SK-N-SH treated with all-trans-retinoic acid at 6 μM for 48 hours (cell line): ENCODE data around the gene PLEKHA3.

Experiments
- ATAC-seq: fragments of 200-7000 bp; cut with Tn5 transposase; 3 replicates; pipeline ENCODE4 v1.9.1; 2020; ENCODE audit warnings: mild to moderate bottlenecking, moderate library complexity
- ARNTL ChIP-seq: fragments of 450-650 bp; formaldehyde crosslinking; IDR thresholded peaks from 2 replicates; pipeline ENCODE4 v1.5.0; 2020; ENCODE audit warnings: low read depth, mild to moderate bottlenecking, moderate library complexity, borderline replicate concordance
- CSDC2 ChIP-seq: fragments of 250-450 bp; sonication (Bioruptor Pico); IDR thresholded peaks from 2 replicates; pipeline ENCODE4 v1.5.0; 2020; ENCODE audit warnings: mild to moderate bottlenecking, moderate library complexity
- ESRRG ChIP-seq: fragments of 250-450 bp; sonication (Bioruptor Pico); IDR thresholded peaks from 2 replicates; pipeline ENCODE4 v1.6.1; 2021; ENCODE audit warnings: mild to moderate bottlenecking
- GLIS3 ChIP-seq: fragments of 250-450 bp; sonication (Bioruptor Pico); IDR thresholded peaks from 2 replicates; pipeline ENCODE4 v1.5.0; 2020; ENCODE audit warnings: mild to moderate bottlenecking, moderate library complexity
- OSR1 ChIP-seq: fragments of 250-450 bp; sonication (Bioruptor Pico); IDR thresholded peaks from 2 replicates; pipeline ENCODE4 v1.8.0; 2022; ENCODE audit warnings: moderate library complexity, mild to moderate bottlenecking, inconsistent platforms
- PPARA ChIP-seq: fragments of 250-450 bp; sonication (Bioruptor Pico); IDR thresholded peaks from 2 replicates; pipeline ENCODE4 v1.5.0; 2020; ENCODE audit warnings: mild to moderate bottlenecking, borderline replicate concordance
- RARB ChIP-seq: fragments of 250-450 bp; sonication (Bioruptor Pico); IDR thresholded peaks from 2 replicates; pipeline ENCODE4 v1.8.0; 2021; ENCODE audit warnings: mild to moderate bottlenecking, moderate library complexity
- SNAI2 ChIP-seq: fragments of 250-450 bp; sonication (Bioruptor Pico); IDR thresholded peaks from 2 replicates; pipeline ENCODE4 v1.5.0; 2020; ENCODE audit warnings: mild to moderate bottlenecking, moderate library complexity
- TCF4 ChIP-seq: fragments of 250-450 bp; sonication (Bioruptor Pico); IDR thresholded peaks from 2 replicates; pipeline ENCODE4 v1.8.0; 2021; ENCODE audit warnings: mild to moderate bottlenecking, moderate library complexity, borderline replicate concordance
- TOX ChIP-seq: fragments of 250-450 bp; sonication (Bioruptor Pico); IDR thresholded peaks from 2 replicates; pipeline ENCODE4 v1.8.0; 2021; ENCODE audit warnings: mild to moderate bottlenecking, moderate library complexity, borderline replicate concordance
- ZC3H10 ChIP-seq: fragments of 250-450 bp; sonication (Bioruptor Pico); IDR thresholded peaks from 2 replicates; pipeline ENCODE4 v1.5.1; 2021; ENCODE audit warnings: mild to moderate bottlenecking, moderate library complexity
- ZFP3 ChIP-seq: fragments of 250-450 bp; sonication (Bioruptor Pico); IDR thresholded peaks from 2 replicates; pipeline ENCODE4 v1.5.0; 2020; ENCODE audit warnings: mild to moderate bottlenecking, moderate library complexity
- ZFP30 ChIP-seq: fragments of 450-650 bp; formaldehyde crosslinking; IDR thresholded peaks from 2 replicates; pipeline ENCODE4 v1.5.0; 2022; ENCODE audit warnings: mild to moderate bottlenecking, moderate library complexity
- ZNF565 ChIP-seq: fragments of 450-650 bp; formaldehyde crosslinking; conservative IDR thresholded peaks from 2 replicates; pipeline ENCODE4 v1.5.0; 2020; ENCODE audit warnings: low read depth, mild to moderate bottlenecking, moderate library complexity
- ZNF70 ChIP-seq: fragments of 450-650 bp; formaldehyde crosslinking; IDR thresholded peaks from 2 replicates; pipeline ENCODE4 v1.5.0; 2020; ENCODE audit warnings: mild to moderate bottlenecking, moderate library complexity
- ZNF8 ChIP-seq: fragments of 450-650 bp; formaldehyde crosslinking; IDR thresholded peaks from 2 replicates; pipeline ENCODE4 v1.5.0; 2020; ENCODE audit warnings: mild to moderate bottlenecking, moderate library complexity
- TF ChIP-seq, protein P1 (sequence below): fragments of 250-450 bp; sonication (Bioruptor Pico); IDR thresholded peaks from 2 replicates; pipeline ENCODE4 v1.8.0; 2021; ENCODE audit warnings: low read depth, mild to moderate bottlenecking, moderate library complexity, borderline replicate concordance
- TF ChIP-seq, protein P2 (sequence below): fragments of 250-450 bp; sonication (Bioruptor Pico); IDR thresholded peaks from 2 replicates; pipeline ENCODE4 v1.5.1; 2020; ENCODE audit warnings: low read depth, mild to moderate bottlenecking, moderate library complexity
- TF ChIP-seq, protein P3 (sequence below): fragments of 250-450 bp; sonication (Bioruptor Pico); IDR thresholded peaks from 2 replicates; pipeline ENCODE4 v1.5.0; 2020; ENCODE audit warnings: mild to moderate bottlenecking, moderate library complexity
- TF ChIP-seq, protein P4 (sequence below): fragments of 250-450 bp; sonication (Bioruptor Pico); IDR thresholded peaks from 2 replicates; pipeline ENCODE4 v1.8.0; 2020; ENCODE audit warnings: mild to moderate bottlenecking, moderate library complexity, borderline replicate concordance
- TF ChIP-seq, protein P5 (sequence below): fragments of 250-450 bp; sonication (Bioruptor Pico); IDR thresholded peaks from 2 replicates; pipeline ENCODE4 v1.5.1; 2021; ENCODE audit warnings: mild to moderate bottlenecking, moderate library complexity

Gene PLEKHA3

DNA sequence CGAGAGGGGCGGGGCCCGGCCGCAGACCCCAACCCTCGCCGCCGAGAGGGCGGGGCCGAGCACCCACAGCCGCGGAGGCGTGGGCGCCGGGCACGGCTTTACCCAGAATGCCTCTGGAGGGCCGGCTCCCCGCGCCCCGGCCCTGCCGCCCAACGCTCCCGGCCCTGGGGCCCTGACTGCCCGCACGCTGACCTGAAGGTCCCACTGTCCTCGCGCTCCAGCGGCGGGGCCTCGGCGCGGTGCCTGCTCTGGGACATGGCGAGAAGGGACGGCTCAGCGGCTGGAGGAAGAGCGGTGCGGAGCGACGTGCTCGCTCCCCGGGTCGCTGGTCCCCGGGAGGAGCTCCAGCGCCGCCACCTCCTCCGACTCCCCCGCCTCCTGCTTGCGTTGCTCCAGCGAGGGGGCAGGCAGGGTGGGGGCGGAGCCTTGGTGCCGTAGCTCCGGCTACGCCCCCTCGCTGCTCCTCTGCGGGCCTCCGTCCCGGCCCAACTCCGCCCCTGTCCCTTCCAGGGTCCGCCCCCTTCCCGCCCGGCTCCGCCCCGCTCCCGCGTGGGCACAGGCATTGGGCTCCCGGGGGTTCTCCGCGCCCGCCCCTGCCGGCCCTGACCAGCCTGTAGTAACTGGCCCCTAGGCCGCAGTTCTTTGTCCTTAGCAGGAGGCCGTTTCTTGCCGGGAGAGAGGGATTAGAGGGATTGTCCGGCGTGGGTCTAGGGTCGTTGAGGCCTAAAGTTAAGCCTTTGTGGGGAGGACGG lies 29.3 kb upstream of the PLEKHA3 start, which contains the start of the genes PJVK and PRKRA:
Gene PJVK (plus strand): TSS at position 605 of the 752 bp plus-strand sequence. CDS start 2,032 bp downstream, outside the sequence.
Gene PRKRA (minus strand): TSS at position 402 of the 752 bp plus-strand sequence. CDS start 145 bp downstream, at position 257.
- ATAC-seq, result peak; percentile 97
- TF ChIP-seq ZNF70 (CRISPR knock-in tag) (peak; percentile 31; the same call in 1 of the 2 replicates), GLIS3 (peak; percentile 88), ARNTL (no peak), ZNF8 (peak; percentile 21; the same call in 1 of the 2 replicates), SNAI2 (CRISPR knock-in tag) (0 out of 2 replicates have a peak, but pooled peaks have one; percentile 11)
- TF ChIP-seq, protein P1, sequence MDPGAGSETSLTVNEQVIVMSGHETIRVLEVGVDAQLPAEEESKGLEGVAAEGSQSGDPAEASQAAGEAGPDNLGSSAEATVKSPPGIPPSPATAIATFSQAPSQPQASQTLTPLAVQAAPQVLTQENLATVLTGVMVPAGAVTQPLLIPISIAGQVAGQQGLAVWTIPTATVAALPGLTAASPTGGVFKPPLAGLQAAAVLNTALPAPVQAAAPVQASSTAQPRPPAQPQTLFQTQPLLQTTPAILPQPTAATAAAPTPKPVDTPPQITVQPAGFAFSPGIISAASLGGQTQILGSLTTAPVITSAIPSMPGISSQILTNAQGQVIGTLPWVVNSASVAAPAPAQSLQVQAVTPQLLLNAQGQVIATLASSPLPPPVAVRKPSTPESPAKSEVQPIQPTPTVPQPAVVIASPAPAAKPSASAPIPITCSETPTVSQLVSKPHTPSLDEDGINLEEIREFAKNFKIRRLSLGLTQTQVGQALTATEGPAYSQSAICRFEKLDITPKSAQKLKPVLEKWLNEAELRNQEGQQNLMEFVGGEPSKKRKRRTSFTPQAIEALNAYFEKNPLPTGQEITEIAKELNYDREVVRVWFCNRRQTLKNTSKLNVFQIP (CRISPR knock-in tag), result peak; percentile 18; the same call in 1 of the 2 replicates

DNA sequence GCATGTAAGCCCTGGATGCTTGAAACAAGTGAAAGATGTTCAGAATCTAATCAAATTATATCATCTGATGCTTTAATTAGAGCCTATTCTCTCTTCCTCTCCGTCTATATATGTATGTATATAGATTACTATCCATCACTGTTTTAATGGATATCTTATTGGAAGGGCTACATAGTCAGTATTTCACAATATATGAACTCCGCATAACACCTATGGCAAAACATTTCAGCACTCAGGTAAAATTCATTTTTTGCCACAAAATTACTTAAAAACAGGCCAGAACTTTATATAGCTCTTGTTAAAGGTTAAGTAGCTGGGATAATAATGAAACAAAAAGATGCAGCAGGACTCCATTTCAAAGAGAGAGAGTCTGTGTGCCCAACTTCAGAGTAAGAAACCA lies 27.9 kb upstream of the PLEKHA3 start:
- no peak for ATAC-seq
- TF ChIP-seq ZFP3 (CRISPR knock-in tag) (no peak), PPARA (no peak), ARNTL (no peak), TCF4 (CRISPR knock-in tag) (no peak), TOX (CRISPR knock-in tag) (no peak)
- TF ChIP-seq, protein P1 (CRISPR knock-in tag), result no peak
- TF ChIP-seq, protein P2, sequence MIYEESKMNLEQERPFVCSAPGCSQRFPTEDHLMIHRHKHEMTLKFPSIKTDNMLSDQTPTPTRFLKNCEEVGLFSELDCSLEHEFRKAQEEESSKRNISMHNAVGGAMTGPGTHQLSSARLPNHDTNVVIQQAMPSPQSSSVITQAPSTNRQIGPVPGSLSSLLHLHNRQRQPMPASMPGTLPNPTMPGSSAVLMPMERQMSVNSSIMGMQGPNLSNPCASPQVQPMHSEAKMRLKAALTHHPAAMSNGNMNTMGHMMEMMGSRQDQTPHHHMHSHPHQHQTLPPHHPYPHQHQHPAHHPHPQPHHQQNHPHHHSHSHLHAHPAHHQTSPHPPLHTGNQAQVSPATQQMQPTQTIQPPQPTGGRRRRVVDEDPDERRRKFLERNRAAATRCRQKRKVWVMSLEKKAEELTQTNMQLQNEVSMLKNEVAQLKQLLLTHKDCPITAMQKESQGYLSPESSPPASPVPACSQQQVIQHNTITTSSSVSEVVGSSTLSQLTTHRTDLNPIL (CRISPR knock-in tag), result no peak
- TF ChIP-seq, protein P3, sequence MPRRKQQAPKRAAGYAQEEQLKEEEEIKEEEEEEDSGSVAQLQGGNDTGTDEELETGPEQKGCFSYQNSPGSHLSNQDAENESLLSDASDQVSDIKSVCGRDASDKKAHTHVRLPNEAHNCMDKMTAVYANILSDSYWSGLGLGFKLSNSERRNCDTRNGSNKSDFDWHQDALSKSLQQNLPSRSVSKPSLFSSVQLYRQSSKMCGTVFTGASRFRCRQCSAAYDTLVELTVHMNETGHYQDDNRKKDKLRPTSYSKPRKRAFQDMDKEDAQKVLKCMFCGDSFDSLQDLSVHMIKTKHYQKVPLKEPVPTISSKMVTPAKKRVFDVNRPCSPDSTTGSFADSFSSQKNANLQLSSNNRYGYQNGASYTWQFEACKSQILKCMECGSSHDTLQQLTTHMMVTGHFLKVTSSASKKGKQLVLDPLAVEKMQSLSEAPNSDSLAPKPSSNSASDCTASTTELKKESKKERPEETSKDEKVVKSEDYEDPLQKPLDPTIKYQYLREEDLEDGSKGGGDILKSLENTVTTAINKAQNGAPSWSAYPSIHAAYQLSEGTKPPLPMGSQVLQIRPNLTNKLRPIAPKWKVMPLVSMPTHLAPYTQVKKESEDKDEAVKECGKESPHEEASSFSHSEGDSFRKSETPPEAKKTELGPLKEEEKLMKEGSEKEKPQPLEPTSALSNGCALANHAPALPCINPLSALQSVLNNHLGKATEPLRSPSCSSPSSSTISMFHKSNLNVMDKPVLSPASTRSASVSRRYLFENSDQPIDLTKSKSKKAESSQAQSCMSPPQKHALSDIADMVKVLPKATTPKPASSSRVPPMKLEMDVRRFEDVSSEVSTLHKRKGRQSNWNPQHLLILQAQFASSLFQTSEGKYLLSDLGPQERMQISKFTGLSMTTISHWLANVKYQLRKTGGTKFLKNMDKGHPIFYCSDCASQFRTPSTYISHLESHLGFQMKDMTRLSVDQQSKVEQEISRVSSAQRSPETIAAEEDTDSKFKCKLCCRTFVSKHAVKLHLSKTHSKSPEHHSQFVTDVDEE, result no peak

DNA sequence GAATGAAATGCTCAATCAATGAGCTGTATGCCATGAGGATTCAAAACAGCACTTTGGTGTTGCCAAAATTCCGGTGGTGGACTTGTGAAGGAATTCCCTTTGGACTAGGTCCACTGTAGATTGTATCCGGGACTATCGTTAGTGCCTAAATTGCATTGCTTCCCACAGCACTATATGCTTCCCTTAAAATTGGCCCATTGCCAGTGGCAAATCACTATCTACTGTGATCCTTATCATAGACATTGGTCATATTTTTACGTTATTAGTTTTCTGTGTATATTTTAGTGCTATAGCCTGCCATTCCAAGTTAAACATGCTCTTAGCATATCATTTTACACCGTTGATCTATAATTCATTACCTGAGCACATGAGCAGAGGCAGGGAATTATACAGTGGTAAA lies 27.4 kb upstream of the PLEKHA3 start:
- ATAC-seq, result no peak
- TF ChIP-seq CSDC2 (CRISPR knock-in tag) (no peak), GLIS3 (no peak), ZC3H10 (CRISPR knock-in tag) (no peak), ZFP30 (CRISPR knock-in tag) (no peak), SNAI2 (CRISPR knock-in tag) (no peak), ARNTL (no peak), TCF4 (CRISPR knock-in tag) (no peak), ESRRG (CRISPR knock-in tag) (no peak), ZNF565 (no peak), OSR1 (CRISPR knock-in tag) (no peak), RARB (CRISPR knock-in tag) (no peak)
- TF ChIP-seq, protein P4, sequence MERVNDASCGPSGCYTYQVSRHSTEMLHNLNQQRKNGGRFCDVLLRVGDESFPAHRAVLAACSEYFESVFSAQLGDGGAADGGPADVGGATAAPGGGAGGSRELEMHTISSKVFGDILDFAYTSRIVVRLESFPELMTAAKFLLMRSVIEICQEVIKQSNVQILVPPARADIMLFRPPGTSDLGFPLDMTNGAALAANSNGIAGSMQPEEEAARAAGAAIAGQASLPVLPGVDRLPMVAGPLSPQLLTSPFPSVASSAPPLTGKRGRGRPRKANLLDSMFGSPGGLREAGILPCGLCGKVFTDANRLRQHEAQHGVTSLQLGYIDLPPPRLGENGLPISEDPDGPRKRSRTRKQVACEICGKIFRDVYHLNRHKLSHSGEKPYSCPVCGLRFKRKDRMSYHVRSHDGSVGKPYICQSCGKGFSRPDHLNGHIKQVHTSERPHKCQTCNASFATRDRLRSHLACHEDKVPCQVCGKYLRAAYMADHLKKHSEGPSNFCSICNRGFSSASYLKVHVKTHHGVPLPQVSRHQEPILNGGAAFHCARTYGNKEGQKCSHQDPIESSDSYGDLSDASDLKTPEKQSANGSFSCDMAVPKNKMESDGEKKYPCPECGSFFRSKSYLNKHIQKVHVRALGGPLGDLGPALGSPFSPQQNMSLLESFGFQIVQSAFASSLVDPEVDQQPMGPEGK, result no peak
- TF ChIP-seq, protein P5, sequence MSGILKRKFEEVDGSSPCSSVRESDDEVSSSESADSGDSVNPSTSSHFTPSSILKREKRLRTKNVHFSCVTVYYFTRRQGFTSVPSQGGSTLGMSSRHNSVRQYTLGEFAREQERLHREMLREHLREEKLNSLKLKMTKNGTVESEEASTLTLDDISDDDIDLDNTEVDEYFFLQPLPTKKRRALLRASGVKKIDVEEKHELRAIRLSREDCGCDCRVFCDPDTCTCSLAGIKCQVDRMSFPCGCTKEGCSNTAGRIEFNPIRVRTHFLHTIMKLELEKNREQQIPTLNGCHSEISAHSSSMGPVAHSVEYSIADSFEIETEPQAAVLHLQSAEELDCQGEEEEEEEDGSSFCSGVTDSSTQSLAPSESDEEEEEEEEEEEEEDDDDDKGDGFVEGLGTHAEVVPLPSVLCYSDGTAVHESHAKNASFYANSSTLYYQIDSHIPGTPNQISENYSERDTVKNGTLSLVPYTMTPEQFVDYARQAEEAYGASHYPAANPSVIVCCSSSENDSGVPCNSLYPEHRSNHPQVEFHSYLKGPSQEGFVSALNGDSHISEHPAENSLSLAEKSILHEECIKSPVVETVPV (CRISPR knock-in tag), result no peak
- TF ChIP-seq, protein P1 (CRISPR knock-in tag), result no peak
- TF ChIP-seq, all 23 proteins: peak for 0
